Sigmoid colon (tissue), 7 donors: ENCODE measurements around the gene ATRX. TPM values are rescaled to one million over a fixed set of nuclear protein-coding genes. Genes with fewer than 3 reads are reported as not detected.

Experiments used
- DNase-seq: peaks from one replicate; pipeline ENCODE4 v3.0.0-alpha.2; 2019
- H3K27ac ChIP-seq, 4 donors: fragments of 200-600 bp; sonication (generic); one replicate each; pipeline ENCODE4 v1.5.1; 2016 to 2019; ENCODE audit warnings: mild to moderate bottlenecking in 1 of 4
- H3K27me3 ChIP-seq, 3 donors: fragments of 200-600 bp; sonication (generic); one replicate each; pipeline ENCODE4 v1.5.1; 2019; ENCODE audit warnings: mild to moderate bottlenecking in 1 of 3
- H3K36me3 ChIP-seq, 4 donors: fragments of 200-600 bp; sonication (generic); one replicate each; pipeline ENCODE4 v1.5.1; 2016 to 2019
- H3K4me1 ChIP-seq, 4 donors: fragments of 200-600 bp; sonication (generic); one replicate each; pipeline ENCODE4 v1.5.1; 2017 to 2019
- H3K4me3 ChIP-seq, 4 donors: fragments of 200-600 bp; sonication (generic); one replicate each; pipeline ENCODE4 v1.5.1; 2017 to 2019; ENCODE audit warnings: mild to moderate bottlenecking in 2 of 4, moderate library complexity in 1 of 4
- H3K9me3 ChIP-seq, 4 donors: fragments of 200-600 bp in 3 of 4; sonication (generic) in 3 of 4; one replicate each; pipeline versions ENCODE4 v1.5.1 to v1.6.1; 2013 to 2019
- CTCF ChIP-seq, 4 experiments: fragments of 450-650 bp in 3 of 4; fragments of 200-600 bp in 1 of 4; IDR thresholded peaks; one replicate each; pipeline ENCODE4 v1.5.1; 2016 to 2019; ENCODE audit warnings: antibody characterized with exemption in 4 of 4, mild to moderate bottlenecking in 3 of 4, moderate library complexity in 2 of 4
- EP300 ChIP-seq, 4 donors: sonication (generic); formaldehyde crosslinking; IDR thresholded peaks; one replicate each; pipeline ENCODE4 v1.6.1; 2017; ENCODE audit warnings: antibody characterized with exemption in 4 of 4
- POLR2A ChIP-seq, 2 donors: fragments of 450-650 bp; IDR thresholded peaks; one replicate each; pipeline ENCODE4 v1.6.1; 2016; ENCODE audit warnings: antibody characterized with exemption in 2 of 2, mild to moderate bottlenecking in 2 of 2, moderate library complexity in 2 of 2
- POLR2AphosphoS5 ChIP-seq, 4 donors: sonication (generic); formaldehyde crosslinking; IDR thresholded peaks; one replicate each; pipeline ENCODE4 v1.6.1; 2017; ENCODE audit warnings: antibody characterized with exemption in 4 of 4
- WGBS, 2 donors: extraction: QIAGEN DNeasy Blood & Tissue Kit; methylation state at CpG; one replicate each; pipeline ENCODE4 v1.1.7; 2013; 5-methylcytosine and 5-hydroxymethylcytosine counted together
- intact Hi-C: fragments of 100-400 bp; cut with DNase I; formaldehyde crosslinking; loops from one replicate; pipeline ENCODE4 v1.15.1; 2023
- polyA plus RNA-seq, 3 donors: library from polyadenylated mRNA; stranded (reverse); fragments of 200-250 nt; gene quantifications; one replicate each; pipeline ENCODE4 v1.2.3, GENCODE V29; 2013
- total RNA-seq, 4 donors: library from RNA; depleted of rRNA; stranded (reverse); fragments of >200 nt; gene quantifications; one replicate each; pipeline ENCODE4 v1.1.0, GENCODE V29; 2016
- donor health status: healthy with polysubstance abuse.
- donor health status: Bipolar disorder and iron deficiency.
- donor health status: healthy.

Gene ATRX
- total and polyA plus RNA-seq, 7 donors: 4.6 to 142 (median 102) TPM

- DNase-seq: no peak
- Histone ChIP-seq H3K4me3 (no peak overlapping the region), H3K4me1 (no peaks in the 10 kb centered on the region), H3K36me3 (peaks cover 0 to 8% (median 0%) of the 10 kb centered on the region in 4 donors), H3K27me3 (no peaks in the 10 kb centered on the region), H3K27ac (no peak overlapping the region), H3K9me3 (no peaks in the 10 kb centered on the region)
- intact Hi-C loops: no loop called here
- WGBS, 2 donors: 48 to 94% methylated on average over 2 of the region's 2 CpGs
- TF ChIP-seq CTCF (IDR thresholded peaks at IDR 0.05) (no peak), POLR2A (IDR thresholded peaks at IDR 0.05) (no peak), POLR2AphosphoS5 (IDR thresholded peaks at IDR 0.05) (no peak), EP300 (IDR thresholded peaks at IDR 0.05) (no peak)
These were observed 182.2 kb downstream of the ATRX start for GRCh38 chrX:77603635-77604336.

GRCh38 chrX:77597511-77597910 lies 188.5 kb downstream of the ATRX start:
- no peak for DNase-seq
- no peaks in the 10 kb centered on the region for H3K4me1 ChIP-seq
- H3K27ac ChIP-seq: no peak overlapping the region
- H3K4me3 ChIP-seq: no peak overlapping the region
- TF ChIP-seq EP300 (IDR thresholded peaks at IDR 0.05): no peak
- no peak for TF ChIP-seq CTCF (IDR thresholded peaks at IDR 0.05)
- TF ChIP-seq POLR2A (IDR thresholded peaks at IDR 0.05): no peak
- no peak for TF ChIP-seq POLR2AphosphoS5 (IDR thresholded peaks at IDR 0.05)
- H3K36me3 ChIP-seq: peaks cover 0 to 11% (median 0%) of the 10 kb centered on the region in 4 donors
- intact Hi-C loops: no loop called here
- H3K9me3 ChIP-seq: no peaks in the 10 kb centered on the region
- WGBS, 2 donors: 86 to 91% methylated on average over 1 of the region's 1 CpG
- H3K27me3 ChIP-seq: no peaks in the 10 kb centered on the region

GRCh38 chrX:77597090-77597489 lies 188.9 kb downstream of the ATRX start:
- intact Hi-C loops: no loop called here
- Histone ChIP-seq H3K27me3 (no peaks in the 10 kb centered on the region), H3K36me3 (peaks cover 0 to 15% (median 0%) of the 10 kb centered on the region in 4 donors), H3K4me1 (no peaks in the 10 kb centered on the region), H3K27ac (no peak overlapping the region), H3K4me3 (no peak overlapping the region), H3K9me3 (no peaks in the 10 kb centered on the region)
- WGBS, 2 donors: 42 to 54% methylated on average over 1 of the region's 1 CpG
- DNase-seq: no peak
- TF ChIP-seq POLR2AphosphoS5 (IDR thresholded peaks at IDR 0.05) (no peak), POLR2A (IDR thresholded peaks at IDR 0.05) (no peak), CTCF (IDR thresholded peaks at IDR 0.05) (no peak), EP300 (IDR thresholded peaks at IDR 0.05) (no peak)

- 86 to 88% methylated on average over 4 of the region's 4 CpGs for WGBS, 2 donors
- Histone ChIP-seq H3K4me3 (no peak overlapping the region), H3K36me3 (peaks cover 0 to 16% (median 0%) of the 10 kb centered on the region in 4 donors), H3K27ac (no peak overlapping the region), H3K4me1 (no peaks in the 10 kb centered on the region), H3K9me3 (no peaks in the 10 kb centered on the region), H3K27me3 (no peaks in the 10 kb centered on the region)
- intact Hi-C loops: no loop called here
- TF ChIP-seq POLR2AphosphoS5 (IDR thresholded peaks at IDR 0.05): no peak
- no peak for TF ChIP-seq EP300 (IDR thresholded peaks at IDR 0.05)
- TF ChIP-seq POLR2A (IDR thresholded peaks at IDR 0.05): no peak
- no peak for TF ChIP-seq CTCF (IDR thresholded peaks at IDR 0.05)
- no peak for DNase-seq
These were observed 190.2 kb downstream of the ATRX start for GRCh38 chrX:77595848-77596247.

DNA sequence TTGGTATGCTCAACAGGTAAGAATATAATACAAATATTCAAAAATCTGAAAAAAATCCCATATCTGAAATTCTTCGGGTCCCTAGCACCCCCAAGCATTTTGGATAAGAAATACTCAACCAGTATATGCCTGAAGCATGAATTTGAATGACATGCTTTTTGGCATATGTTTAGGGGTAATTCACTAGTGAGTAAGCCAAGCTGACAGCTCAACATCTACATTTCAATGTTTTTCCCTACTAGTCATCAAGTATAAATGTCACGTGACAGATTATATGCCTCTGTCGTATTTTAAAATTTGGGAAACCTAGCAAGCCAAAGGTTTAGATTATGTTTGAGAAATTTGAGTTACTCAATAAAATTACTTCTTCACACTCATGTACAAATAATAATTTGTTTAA lies 213.7 kb downstream of the ATRX start:
- H3K9me3 ChIP-seq: no peaks in the 10 kb centered on the region
- H3K27me3 ChIP-seq: no peaks in the 10 kb centered on the region
- WGBS, 2 donors: 91 to 95% methylated on average over 3 of the region's 3 CpGs
- H3K36me3 ChIP-seq: peaks cover 0 to 8% (median 0%) of the 10 kb centered on the region in 4 donors
- H3K4me3 ChIP-seq: no peak overlapping the region
- DNase-seq: no peak
- H3K4me1 ChIP-seq: no peaks in the 10 kb centered on the region
- intact Hi-C loops: no loop called here
- TF ChIP-seq CTCF (IDR thresholded peaks at IDR 0.05): no peak
- no peak for TF ChIP-seq POLR2A (IDR thresholded peaks at IDR 0.05)
- no peak for TF ChIP-seq EP300 (IDR thresholded peaks at IDR 0.05)
- TF ChIP-seq POLR2AphosphoS5 (IDR thresholded peaks at IDR 0.05): no peak
- H3K27ac ChIP-seq: no peak overlapping the region
